Measurements from ENCODE around the gene SLC24A3.

SLC24A3 gene

DNA sequence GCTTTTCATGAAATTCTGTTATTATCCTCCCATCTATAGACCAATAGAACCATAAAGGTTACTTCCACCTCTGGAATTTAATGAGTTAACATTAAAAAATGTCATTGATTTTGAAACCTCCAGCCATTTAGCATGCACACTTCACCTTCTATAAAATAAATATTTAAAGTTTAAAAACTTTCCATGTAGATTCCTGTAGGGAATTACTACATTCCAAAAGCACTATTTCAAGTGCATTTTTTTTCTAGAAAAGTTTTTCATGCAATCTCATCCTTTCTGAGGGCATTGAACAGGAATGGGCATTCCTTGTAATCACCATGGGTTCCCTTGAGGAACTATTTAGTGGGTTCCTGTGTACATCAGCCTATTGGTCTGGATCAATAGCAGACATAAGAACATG, 291.8 kb downstream of the SLC24A3 start:
- no peaks in the 10 kb centered on the region for H3F3A ChIP-seq (ENCODE audit: control insufficient read depth, insufficient read depth)
- H3K9me2 ChIP-seq (replicated peaks; ENCODE audit: control insufficient read depth, low read length): no peaks in the 10 kb centered on the region
- H3K27me3 ChIP-seq (ENCODE audit: control insufficient read depth, low read length): no peaks in the 10 kb centered on the region
- no peaks in the 10 kb centered on the region for H4K20me1 ChIP-seq (ENCODE audit: control insufficient read depth, insufficient read depth, low read depth, low read length)
- H3K9me3 ChIP-seq (ENCODE audit: control insufficient read depth, insufficient read depth, low read length): no peaks in the 10 kb centered on the region
- H3K36me3 ChIP-seq (ENCODE audit: control insufficient read depth, low read length): no peaks in the 10 kb centered on the region
- H3K4me2 ChIP-seq (ENCODE audit: low read length): no peak overlapping the region
- H3K4me3 ChIP-seq (ENCODE audit: low read length): no peak overlapping the region
- TF ChIP-seq, protein P1, sequence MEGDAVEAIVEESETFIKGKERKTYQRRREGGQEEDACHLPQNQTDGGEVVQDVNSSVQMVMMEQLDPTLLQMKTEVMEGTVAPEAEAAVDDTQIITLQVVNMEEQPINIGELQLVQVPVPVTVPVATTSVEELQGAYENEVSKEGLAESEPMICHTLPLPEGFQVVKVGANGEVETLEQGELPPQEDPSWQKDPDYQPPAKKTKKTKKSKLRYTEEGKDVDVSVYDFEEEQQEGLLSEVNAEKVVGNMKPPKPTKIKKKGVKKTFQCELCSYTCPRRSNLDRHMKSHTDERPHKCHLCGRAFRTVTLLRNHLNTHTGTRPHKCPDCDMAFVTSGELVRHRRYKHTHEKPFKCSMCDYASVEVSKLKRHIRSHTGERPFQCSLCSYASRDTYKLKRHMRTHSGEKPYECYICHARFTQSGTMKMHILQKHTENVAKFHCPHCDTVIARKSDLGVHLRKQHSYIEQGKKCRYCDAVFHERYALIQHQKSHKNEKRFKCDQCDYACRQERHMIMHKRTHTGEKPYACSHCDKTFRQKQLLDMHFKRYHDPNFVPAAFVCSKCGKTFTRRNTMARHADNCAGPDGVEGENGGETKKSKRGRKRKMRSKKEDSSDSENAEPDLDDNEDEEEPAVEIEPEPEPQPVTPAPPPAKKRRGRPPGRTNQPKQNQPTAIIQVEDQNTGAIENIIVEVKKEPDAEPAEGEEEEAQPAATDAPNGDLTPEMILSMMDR (IDR thresholded peaks at IDR 0.05; ENCODE audit: low read depth, low read length, poor library complexity, severe bottlenecking): no peak
- TF ChIP-seq EZH2phosphoT487 (IDR thresholded peaks at IDR 0.05; ENCODE audit: borderline replicate concordance, low read length): no peak
- H3K79me2 ChIP-seq (ENCODE audit: control insufficient read depth, low read length): no peaks in the 10 kb centered on the region
- no peaks in the 10 kb centered on the region for H3K4me1 ChIP-seq (ENCODE audit: control insufficient read depth, low read length)
- H3K27ac ChIP-seq (ENCODE audit: low read depth, low read length): no peak overlapping the region

- no peaks in the 10 kb centered on the region for H3K27me3 ChIP-seq (ENCODE audit: control insufficient read depth, low read length)
- no peak overlapping the region for H3K4me2 ChIP-seq (ENCODE audit: low read length)
- H3K79me2 ChIP-seq (ENCODE audit: control insufficient read depth, low read length): no peaks in the 10 kb centered on the region
- H3K27ac ChIP-seq (ENCODE audit: low read depth, low read length): no peak overlapping the region
- H3K4me1 ChIP-seq (ENCODE audit: control insufficient read depth, low read length): no peaks in the 10 kb centered on the region
- no peaks in the 10 kb centered on the region for H3K9me2 ChIP-seq (replicated peaks; ENCODE audit: control insufficient read depth, low read length)
- H3F3A ChIP-seq (ENCODE audit: control insufficient read depth, insufficient read depth): no peaks in the 10 kb centered on the region
- no peak overlapping the region for H3K4me3 ChIP-seq (ENCODE audit: low read length)
- no peaks in the 10 kb centered on the region for H4K20me1 ChIP-seq (ENCODE audit: control insufficient read depth, insufficient read depth, low read depth, low read length)
- no peaks in the 10 kb centered on the region for H3K36me3 ChIP-seq (ENCODE audit: control insufficient read depth, low read length)
- TF ChIP-seq, protein P1 (IDR thresholded peaks at IDR 0.05; ENCODE audit: low read depth, low read length, poor library complexity, severe bottlenecking): no peak
- TF ChIP-seq EZH2phosphoT487 (IDR thresholded peaks at IDR 0.05; ENCODE audit: borderline replicate concordance, low read length): no peak
- H3K9me3 ChIP-seq (ENCODE audit: control insufficient read depth, insufficient read depth, low read length): no peaks in the 10 kb centered on the region
Observed at GRCh38 chr20:19506021-19506420, 293.6 kb downstream of the SLC24A3 start.

DNA sequence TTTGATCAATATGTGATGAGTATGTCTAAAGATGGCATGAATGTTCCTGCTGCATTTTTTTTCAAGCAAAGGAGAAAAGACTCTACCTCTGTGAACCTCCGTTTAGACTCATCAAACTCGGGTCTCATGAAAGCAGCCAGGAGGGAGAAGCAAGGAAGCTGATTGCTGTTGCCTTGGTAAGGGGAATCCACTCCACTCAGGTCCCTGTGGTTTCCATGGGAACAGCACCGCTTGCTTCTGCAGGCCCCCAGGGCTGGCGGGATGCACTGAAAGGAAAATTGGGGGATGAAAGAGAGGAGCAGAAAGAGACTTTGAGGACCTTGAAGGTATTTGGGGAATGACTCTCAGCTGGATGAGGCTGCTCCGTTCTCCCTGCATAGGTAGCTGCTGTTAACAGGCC, 296.0 kb downstream of the SLC24A3 start:
- Histone ChIP-seq H3K36me3 (ENCODE audit: control insufficient read depth, low read length) (no peaks in the 10 kb centered on the region), H3K4me3 (ENCODE audit: low read length) (no peak overlapping the region), H3K4me1 (ENCODE audit: control insufficient read depth, low read length) (no peaks in the 10 kb centered on the region), H3K27ac (ENCODE audit: low read depth, low read length) (no peak overlapping the region), H3K27me3 (ENCODE audit: control insufficient read depth, low read length) (no peaks in the 10 kb centered on the region), H4K20me1 (ENCODE audit: control insufficient read depth, insufficient read depth, low read depth, low read length) (no peaks in the 10 kb centered on the region), H3K79me2 (ENCODE audit: control insufficient read depth, low read length) (no peaks in the 10 kb centered on the region), H3F3A (ENCODE audit: control insufficient read depth, insufficient read depth) (no peaks in the 10 kb centered on the region), H3K4me2 (ENCODE audit: low read length) (no peak overlapping the region), H3K9me3 (ENCODE audit: control insufficient read depth, insufficient read depth, low read length) (no peaks in the 10 kb centered on the region), H3K9me2 (replicated peaks; ENCODE audit: control insufficient read depth, low read length) (no peaks in the 10 kb centered on the region)
- TF ChIP-seq EZH2phosphoT487 (IDR thresholded peaks at IDR 0.05; ENCODE audit: borderline replicate concordance, low read length): no peak
- TF ChIP-seq, protein P1 (IDR thresholded peaks at IDR 0.05; ENCODE audit: low read depth, low read length, poor library complexity, severe bottlenecking): no peak

DNA sequence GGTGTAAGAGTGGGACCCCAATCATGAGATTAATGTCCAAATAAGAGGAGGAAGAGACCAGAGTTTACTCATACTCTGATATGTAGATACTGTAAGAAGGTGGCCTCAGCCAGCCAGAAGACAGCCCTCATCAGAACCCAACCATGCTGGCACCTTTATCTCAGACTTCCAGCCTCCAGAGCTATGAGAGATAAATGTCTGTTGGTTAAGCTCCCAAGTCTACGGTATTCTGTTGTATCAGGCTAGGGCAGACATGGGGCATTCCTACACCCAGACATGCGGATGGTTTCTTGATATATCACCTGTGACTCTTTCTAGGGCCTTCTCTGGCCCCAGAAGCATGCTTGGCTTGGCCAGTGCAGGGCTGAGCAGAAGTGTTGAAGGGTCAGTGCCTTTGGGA, 298.2 kb downstream of the SLC24A3 start:
- H3K9me2 ChIP-seq (replicated peaks; ENCODE audit: control insufficient read depth, low read length): no peaks in the 10 kb centered on the region
- no peak overlapping the region for H3K27ac ChIP-seq (ENCODE audit: low read depth, low read length)
- H3K9me3 ChIP-seq (ENCODE audit: control insufficient read depth, insufficient read depth, low read length): no peaks in the 10 kb centered on the region
- TF ChIP-seq, protein P1 (IDR thresholded peaks at IDR 0.05; ENCODE audit: low read depth, low read length, poor library complexity, severe bottlenecking): no peak
- no peak for TF ChIP-seq EZH2phosphoT487 (IDR thresholded peaks at IDR 0.05; ENCODE audit: borderline replicate concordance, low read length)
- H3K27me3 ChIP-seq (ENCODE audit: control insufficient read depth, low read length): no peaks in the 10 kb centered on the region
- no peaks in the 10 kb centered on the region for H3K4me1 ChIP-seq (ENCODE audit: control insufficient read depth, low read length)
- no peak overlapping the region for H3K4me2 ChIP-seq (ENCODE audit: low read length)
- H3K4me3 ChIP-seq (ENCODE audit: low read length): no peak overlapping the region
- no peaks in the 10 kb centered on the region for H3K79me2 ChIP-seq (ENCODE audit: control insufficient read depth, low read length)
- no peaks in the 10 kb centered on the region for H3F3A ChIP-seq (ENCODE audit: control insufficient read depth, insufficient read depth)
- no peaks in the 10 kb centered on the region for H4K20me1 ChIP-seq (ENCODE audit: control insufficient read depth, insufficient read depth, low read depth, low read length)
- H3K36me3 ChIP-seq (ENCODE audit: control insufficient read depth, low read length): no peaks in the 10 kb centered on the region

Measured in DOHH2 (cell line).